SK-N-SH treated with all-trans-retinoic acid at 6 μM for 48 hours (cell line): ENCODE data around the gene PPP1R26.

ENCODE experiments used
- ARNTL ChIP-seq: fragments of 450-650 bp; formaldehyde crosslinking; IDR thresholded peaks from 2 replicates; pipeline ENCODE4 v1.5.0; 2020; ENCODE audit warnings: low read depth, mild to moderate bottlenecking, moderate library complexity, borderline replicate concordance
- CSDC2 ChIP-seq: fragments of 250-450 bp; sonication (Bioruptor Pico); IDR thresholded peaks from 2 replicates; pipeline ENCODE4 v1.5.0; 2020; ENCODE audit warnings: mild to moderate bottlenecking, moderate library complexity
- ISL1 ChIP-seq: fragments of 250-450 bp; sonication (Bioruptor Pico); IDR thresholded peaks from 2 replicates; pipeline ENCODE4 v2.1.2; 2022; ENCODE audit warnings: mild to moderate bottlenecking, moderate library complexity
- PATZ1 ChIP-seq: fragments of 250-450 bp; sonication (Bioruptor Pico); IDR thresholded peaks from 2 replicates; pipeline ENCODE4 v1.8.0; 2020; ENCODE audit warnings: mild to moderate bottlenecking, moderate library complexity, borderline replicate concordance
- PPARA ChIP-seq: fragments of 250-450 bp; sonication (Bioruptor Pico); IDR thresholded peaks from 2 replicates; pipeline ENCODE4 v1.5.0; 2020; ENCODE audit warnings: mild to moderate bottlenecking, borderline replicate concordance
- RARB ChIP-seq: fragments of 250-450 bp; sonication (Bioruptor Pico); IDR thresholded peaks from 2 replicates; pipeline ENCODE4 v1.8.0; 2021; ENCODE audit warnings: mild to moderate bottlenecking, moderate library complexity
- TCF4 ChIP-seq: fragments of 250-450 bp; sonication (Bioruptor Pico); IDR thresholded peaks from 2 replicates; pipeline ENCODE4 v1.8.0; 2021; ENCODE audit warnings: mild to moderate bottlenecking, moderate library complexity, borderline replicate concordance
- TOX ChIP-seq: fragments of 250-450 bp; sonication (Bioruptor Pico); IDR thresholded peaks from 2 replicates; pipeline ENCODE4 v1.8.0; 2021; ENCODE audit warnings: mild to moderate bottlenecking, moderate library complexity, borderline replicate concordance
- ZFP3 ChIP-seq: fragments of 250-450 bp; sonication (Bioruptor Pico); IDR thresholded peaks from 2 replicates; pipeline ENCODE4 v1.5.0; 2020; ENCODE audit warnings: mild to moderate bottlenecking, moderate library complexity
- ZFP30 ChIP-seq: fragments of 450-650 bp; formaldehyde crosslinking; IDR thresholded peaks from 2 replicates; pipeline ENCODE4 v1.5.0; 2022; ENCODE audit warnings: mild to moderate bottlenecking, moderate library complexity

DNA sequence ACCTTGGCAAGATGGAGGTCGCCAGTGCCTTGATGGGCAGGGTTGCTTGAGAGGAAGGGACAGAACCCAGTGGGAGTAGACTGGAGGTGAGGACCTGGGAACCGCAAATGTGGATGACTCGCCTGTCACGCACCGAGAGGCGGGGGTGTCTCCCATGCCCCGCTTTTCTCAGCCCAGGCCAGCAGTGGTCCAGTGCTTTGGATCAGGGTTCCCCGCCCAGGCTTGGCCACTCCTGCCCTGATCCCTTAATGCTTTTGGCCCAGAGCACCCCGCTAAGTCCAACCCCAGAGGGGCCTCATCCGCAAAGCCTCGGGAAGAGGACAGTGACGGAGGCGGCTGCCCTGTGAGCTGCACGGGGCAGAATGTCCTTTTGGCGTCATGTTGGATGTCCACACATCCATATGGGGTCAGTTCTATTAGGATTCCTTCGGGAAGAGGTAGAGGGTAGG lies 23.3 kb downstream of the PPP1R26 start:
- TF ChIP-seq RARB (CRISPR knock-in tag) = no peak
- TF ChIP-seq ZFP3 (CRISPR knock-in tag) = no peak
- TF ChIP-seq PPARA (CRISPR knock-in tag) = no peak
- TF ChIP-seq CSDC2 (CRISPR knock-in tag) = no peak
- TF ChIP-seq ISL1 (CRISPR knock-in tag) = no peak
- no peak for TF ChIP-seq ARNTL (CRISPR knock-in tag)
- TF ChIP-seq TCF4 (CRISPR knock-in tag) = no peak
- no peak for TF ChIP-seq PATZ1
- no peak for TF ChIP-seq ZFP30
- TF ChIP-seq TOX (CRISPR knock-in tag) = no peak
